Measurements from ENCODE around the gene SEMA3D.
"Not testable (repeated sequence)": the region's sequence is repeated elsewhere in the genome, so short reads cannot be mapped to it uniquely, and the experiment has no call there.

SEMA3D gene

GRCh38 chr7:85023066-85023712, 163.7 kb downstream of the SEMA3D start:
- DNase-seq = peak; percentile 3

GRCh38 chr7:85022064-85022697, 164.7 kb downstream of the SEMA3D start:
- DNase-seq = no peak

GRCh38 chr7:85021101-85021704, 165.7 kb downstream of the SEMA3D start:
- DNase-seq = no peak

GRCh38 chr7:85019778-85020177, 167.1 kb downstream of the SEMA3D start:
- DNase-seq = no peak

- no peak for DNase-seq
Observed at GRCh38 chr7:85019176-85019575, 167.7 kb downstream of the SEMA3D start.

- DNase-seq = no peak
Observed at GRCh38 chr7:85018498-85018897, 168.4 kb downstream of the SEMA3D start.

- DNase-seq = no peak
Observed at GRCh38 chr7:85016286-85016685, 170.6 kb downstream of the SEMA3D start.

- no peak for DNase-seq
Observed at GRCh38 chr7:85014936-85015660, 171.8 kb downstream of the SEMA3D start.

GRCh38 chr7:85011127-85011526, 175.7 kb downstream of the SEMA3D start:
- DNase-seq = no peak

GRCh38 chr7:85010306-85010705, 176.6 kb downstream of the SEMA3D start:
- no peak for DNase-seq

- DNase-seq = no peak
Observed at GRCh38 chr7:85006754-85007153, 180.1 kb downstream of the SEMA3D start.

- no peak for DNase-seq
Observed at GRCh38 chr7:85004402-85004801, 182.5 kb downstream of the SEMA3D start.

GRCh38 chr7:85001495-85002345, 185.1 kb downstream of the SEMA3D start:
- DNase-seq = no peak

GRCh38 chr7:85000735-85001350, 186.0 kb downstream of the SEMA3D start:
- DNase-seq = no peak

GRCh38 chr7:84999450-84999849, 187.4 kb downstream of the SEMA3D start:
- no peak for DNase-seq

GRCh38 chr7:84998665-84999064, 188.2 kb downstream of the SEMA3D start:
- DNase-seq = no peak

- no peak for DNase-seq
Observed at GRCh38 chr7:84997626-84998025, 189.2 kb downstream of the SEMA3D start.

GRCh38 chr7:84992954-84993353, 193.9 kb downstream of the SEMA3D start:
- DNase-seq = not testable (repeated sequence)

- no peak for DNase-seq
Observed at GRCh38 chr7:84985073-84985784, 201.6 kb downstream of the SEMA3D start.

- DNase-seq = no peak
Observed at GRCh38 chr7:84982199-84982598, 204.7 kb downstream of the SEMA3D start.
